HCT116 (cell line): ENCODE data around the gene ABHD11. TPM values are rescaled to one million over a fixed set of nuclear protein-coding genes. Genes with fewer than 3 reads are reported as not detected.
A peak's percentile ranks its signal among the peaks of the same experiment; 100 is the strongest.

Source experiments
- ATAC-seq: fragments of 200-7000 bp; cut with Tn5 transposase; 2 replicates; pipeline ENCODE4 v1.9.1; 2020; ENCODE audit warnings: mild to moderate bottlenecking, moderate library complexity
- BruUV-seq: library from RNA; stranded (reverse); fragments of 400-500 nt; replicated peaks from 2 replicates; lab custom pipeline; 2021; lab: Mats Ljungman, UMichigan
- CTCF ChIA-PET: fragments of 300-600 bp; sonication (Branson Sonifier 250); formaldehyde crosslinking; loops from one replicate; lab custom pipeline; 2021; ENCODE audit warnings: antibody characterized with exemption; lab: Charles Lee
- POLR2A ChIA-PET: fragments of 300-600, 350-600 bp; sonication (Branson Sonifier 250); formaldehyde crosslinking; loops from one replicate; lab custom pipeline; 2021; ENCODE audit warnings: antibody characterized with exemption; lab: Charles Lee
- RAD21 ChIA-PET, 2 experiments: fragments of 300-600 bp; sonication (Branson Sonifier 250); formaldehyde crosslinking; loops; one replicate each; lab custom pipeline; 2023; ENCODE audit warnings: low total read pairs in 2 of 2; ENCODE audit not compliant: uncharacterized antibody in 2 of 2, unreplicated experiment in 2 of 2, low non-redundant PET in 1 of 2; lab: Charles Lee
- DNase-seq: peaks from one replicate; pipeline ENCODE4 v3.0.0-alpha.2; 2010; ENCODE audit warnings: low read depth, low spot score
- H2AFZ ChIP-seq: fragments of 200-600 bp; shearing (Covaris generic), sonication (generic); 2 replicates; pipeline ENCODE4 v1.6.1; 2017; ENCODE audit warnings: low read depth, mixed run types, mixed read lengths, antibody characterized with exemption, low read length; ENCODE audit not compliant: poor library complexity, severe bottlenecking
- H3K27ac ChIP-seq: 2 replicates; pipeline ENCODE4 v1.5.1; 2012; ENCODE audit warnings: low read depth, low read length
- H3K27me3 ChIP-seq: fragments of 200-600 bp; sonication (generic); 2 replicates; pipeline ENCODE4 v1.6.1; 2016; ENCODE audit warnings: mixed run types, low read length, mixed read lengths; ENCODE audit not compliant: insufficient read depth
- H3K36me3 ChIP-seq, 2 experiments: fragments of 200-500 bp in 1 of 2; fragments of 200-600 bp in 1 of 2; sonication (Bioruptor generic) in 1 of 2; sonication (generic) in 1 of 2; 2 replicates each; pipeline versions ENCODE4 v1.5.1 to v1.6.1; 2014 to 2016; ENCODE audit warnings: low read length in 2 of 2, inconsistent platforms in 1 of 2, mixed read lengths in 1 of 2, mixed run types in 1 of 2; ENCODE audit not compliant: insufficient read depth in 2 of 2, control insufficient read depth in 1 of 2
- H3K4me1 ChIP-seq, 2 experiments: fragments of 200-600 bp in 1 of 2; sonication (generic) in 1 of 2; 2 replicates each; pipeline versions ENCODE4 v1.5.1 to v1.6.1; 2012 to 2017; ENCODE audit warnings: low read length in 2 of 2, inconsistent platforms in 1 of 2, mild to moderate bottlenecking in 1 of 2, mixed read lengths in 1 of 2, mixed run types in 1 of 2, moderate library complexity in 1 of 2; ENCODE audit not compliant: insufficient read depth in 2 of 2, control insufficient read depth in 1 of 2
- H3K4me2 ChIP-seq: fragments of 200-600 bp; sonication (generic); 2 replicates; pipeline ENCODE4 v1.6.1; 2017; ENCODE audit warnings: mixed run types, low read length, mixed read lengths
- H3K4me3 ChIP-seq, 2 experiments: fragments of 200-600 bp in 1 of 2; sonication (generic) in 1 of 2; replicated peaks in 1 of 2; 2 replicates each; pipeline ENCODE4 v1.5.1; 2011 to 2016; ENCODE audit warnings: low read length in 2 of 2, control low read depth in 1 of 2, low read depth in 1 of 2, mild to moderate bottlenecking in 1 of 2, mixed read lengths in 1 of 2, mixed run types in 1 of 2
- H3K79me2 ChIP-seq: fragments of 200-600 bp; sonication (generic); 2 replicates; pipeline ENCODE4 v1.6.1; 2017; ENCODE audit warnings: mild to moderate bottlenecking, mixed run types, low read length, moderate library complexity, mixed read lengths; ENCODE audit not compliant: insufficient read depth
- H3K9ac ChIP-seq: fragments of 200-600 bp; sonication (generic); 2 replicates; pipeline ENCODE4 v1.6.1; 2016; ENCODE audit warnings: low read length, mixed read lengths
- H3K9me2 ChIP-seq: fragments of 200-600 bp; sonication (generic), shearing (Covaris generic); 2 replicates; pipeline ENCODE4 v1.6.1; 2017; ENCODE audit warnings: mixed run types, mild to moderate bottlenecking, moderate library complexity; ENCODE audit not compliant: insufficient read depth
- H3K9me3 ChIP-seq, 2 experiments: fragments of 200-500 bp in 1 of 2; fragments of 200-600 bp in 1 of 2; sonication (Bioruptor generic) in 1 of 2; sonication (generic) in 1 of 2; 2 replicates each; pipeline ENCODE4 v1.6.1; 2014 to 2017; ENCODE audit warnings: low read length in 2 of 2, mixed read lengths in 2 of 2, inconsistent platforms in 1 of 2, low read depth in 1 of 2, mild to moderate bottlenecking in 1 of 2, mixed run types in 1 of 2, moderate library complexity in 1 of 2; ENCODE audit not compliant: control insufficient read depth in 1 of 2, insufficient read depth in 1 of 2
- H4K20me1 ChIP-seq: fragments of 200-600 bp; sonication (generic), shearing (Covaris generic); 2 replicates; pipeline ENCODE4 v1.6.1; 2017; ENCODE audit warnings: mixed run types, mild to moderate bottlenecking, moderate library complexity; ENCODE audit not compliant: insufficient read depth
- EGR1 ChIP-seq: IDR thresholded peaks from 2 replicates; pipeline ENCODE4 v1.6.1; 2012; ENCODE audit warnings: low read depth
- FOSL1 ChIP-seq: IDR thresholded peaks from 2 replicates; pipeline ENCODE4 v1.6.1; 2012; ENCODE audit warnings: low read depth
- JUND ChIP-seq: IDR thresholded peaks from 2 replicates; pipeline ENCODE4 v1.6.1; 2012
- MAX ChIP-seq: IDR thresholded peaks from 2 replicates; pipeline ENCODE4 v1.6.1; 2012
- POLR2A ChIP-seq: IDR thresholded peaks from 2 replicates; pipeline ENCODE4 v1.7.0; 2011; ENCODE audit warnings: borderline replicate concordance; ENCODE audit not compliant: insufficient read depth, insufficient read length; ENCODE audit errors: extremely low read depth
- YY1 ChIP-seq: IDR thresholded peaks from 2 replicates; pipeline ENCODE4 v1.6.1; 2011; ENCODE audit warnings: low read length, low read depth, moderate library complexity, mild to moderate bottlenecking; ENCODE audit not compliant: insufficient replicate concordance; ENCODE audit errors: extremely low read depth
- ZFX ChIP-seq: fragments of 450-650 bp; IDR thresholded peaks from 2 replicates; pipeline ENCODE4 v1.6.1; 2017
- intact Hi-C: fragments of 100-400 bp; cut with micrococcal nuclease; formaldehyde crosslinking; loops from 2 replicates; pipeline ENCODE4 v1.10.0; 2022
- total RNA-seq: library from RNA; stranded (reverse); gene quantifications from one replicate; pipeline ENCODE4 v1.2.1, GENCODE V29; 2021; ENCODE audit not compliant: unreplicated experiment
- TF ChIP-seq, protein P1 (sequence below), 3 experiments: fragments of 200-600 bp in 1 of 3; sonication (generic) in 1 of 3; IDR thresholded peaks in 2 of 3; conservative IDR thresholded peaks in 1 of 3; 2 replicates each; pipeline ENCODE4 v1.5.1; 2012 to 2017; ENCODE audit warnings: low read depth in 2 of 3, low read length in 2 of 3, antibody characterized with exemption in 1 of 3, borderline replicate concordance in 1 of 3, control low read depth in 1 of 3, mild to moderate bottlenecking in 1 of 3, mixed read lengths in 1 of 3, mixed run types in 1 of 3, moderate library complexity in 1 of 3; ENCODE audit not compliant: insufficient read depth in 1 of 3
- TF ChIP-seq, protein P2 (sequence below): IDR thresholded peaks from 2 replicates; pipeline ENCODE4 v1.6.1; 2011; ENCODE audit warnings: mild to moderate bottlenecking, low read length, moderate library complexity; ENCODE audit not compliant: insufficient replicate concordance; ENCODE audit errors: extremely low read depth

The ABHD11 gene
- total RNA-seq, 1 experiment from 2014 or later = 69.8 TPM

- Histone ChIP-seq H3K27ac (peak overlapping the region; percentile 92), H3K79me2 (peaks cover 30% of the 10 kb centered on the region; the same call in 1 of the 2 replicates), H3K9me3 (no peaks in the 10 kb centered on the region), H3K4me2 (peak overlapping the region; percentile 79), H4K20me1 (no peaks in the 10 kb centered on the region), H3K9me2 (no peaks in the 10 kb centered on the region), H3K4me1 (peaks cover 40 to 75% of the 10 kb centered on the region in 2 experiments), H2AFZ (no peak overlapping the region), H3K9ac (peak overlapping the region; percentile 58), H3K36me3 (peaks cover 16 to 35% of the 10 kb centered on the region in 2 experiments; a peak in 3 of 4 replicates), H3K4me3 (no peak overlapping the region), H3K27me3 (no peaks in the 10 kb centered on the region)
- no TSS peak for BruUV-seq
- ATAC-seq (no peak), DNase-seq (no peak)
- intact Hi-C loops = no loop called here
- TF ChIP-seq EGR1 = no peak
- no peak for TF ChIP-seq JUND
- POLR2A ChIA-PET = interaction anchor here (1.3 to 2.1 kb wide), 2 partner anchors 10 to 11 kb away, joined by 9 to 17 read pairs; no protein-coding TSS in a partner anchor
- CTCF ChIA-PET = interaction anchor here (1.9 to 2.1 kb wide), 2 partner anchors 14 to 98 kb away, joined by 6 to 14 read pairs; partner anchors contain the start of gene STX1A
- RAD21 ChIA-PET = interaction anchor here in 1 of 2 experiments (0.6 kb wide), 1 partner anchor 10 kb away, joined by 3 read pairs; no protein-coding TSS in a partner anchor
Measured at GRCh38 chr7:73705551-73705920, 33.1 kb downstream of the ABHD11 start.

- RAD21 ChIA-PET = interaction anchor here in 1 of 2 experiments (0.6 kb wide), 1 partner anchor 11 kb away, joined by 3 read pairs; no protein-coding TSS in a partner anchor
- Histone ChIP-seq H3K9me3 (no peaks in the 10 kb centered on the region), H3K27ac (peak overlapping the region; percentile 92; the same call in 1 of the 2 replicates), H3K9ac (peak overlapping the region; percentile 58), H3K4me3 (no peak overlapping the region), H3K4me1 (peaks cover 40 to 73% of the 10 kb centered on the region in 2 experiments), H3K79me2 (peaks cover 25% of the 10 kb centered on the region; the same call in 1 of the 2 replicates), H3K27me3 (no peaks in the 10 kb centered on the region), H3K9me2 (no peaks in the 10 kb centered on the region), H3K4me2 (peak overlapping the region; percentile 79), H2AFZ (no peak overlapping the region), H3K36me3 (peaks cover 17 to 38% of the 10 kb centered on the region in 2 experiments; a peak in 3 of 4 replicates), H4K20me1 (no peaks in the 10 kb centered on the region)
- DNase-seq (no peak), ATAC-seq (no peak)
- BruUV-seq = no TSS peak
- intact Hi-C loops = no loop called here
- CTCF ChIA-PET = interaction anchor here (2.1 kb wide), 1 partner anchor 15 kb away, joined by 6 read pairs; the partner anchor contains the start of gene STX1A
- no peak for TF ChIP-seq MAX
- TF ChIP-seq EGR1 = no peak
- TF ChIP-seq ZFX = no peak
- no peak for TF ChIP-seq YY1
- no peak for TF ChIP-seq FOSL1
- TF ChIP-seq POLR2A = no peak
- TF ChIP-seq, protein P1, sequence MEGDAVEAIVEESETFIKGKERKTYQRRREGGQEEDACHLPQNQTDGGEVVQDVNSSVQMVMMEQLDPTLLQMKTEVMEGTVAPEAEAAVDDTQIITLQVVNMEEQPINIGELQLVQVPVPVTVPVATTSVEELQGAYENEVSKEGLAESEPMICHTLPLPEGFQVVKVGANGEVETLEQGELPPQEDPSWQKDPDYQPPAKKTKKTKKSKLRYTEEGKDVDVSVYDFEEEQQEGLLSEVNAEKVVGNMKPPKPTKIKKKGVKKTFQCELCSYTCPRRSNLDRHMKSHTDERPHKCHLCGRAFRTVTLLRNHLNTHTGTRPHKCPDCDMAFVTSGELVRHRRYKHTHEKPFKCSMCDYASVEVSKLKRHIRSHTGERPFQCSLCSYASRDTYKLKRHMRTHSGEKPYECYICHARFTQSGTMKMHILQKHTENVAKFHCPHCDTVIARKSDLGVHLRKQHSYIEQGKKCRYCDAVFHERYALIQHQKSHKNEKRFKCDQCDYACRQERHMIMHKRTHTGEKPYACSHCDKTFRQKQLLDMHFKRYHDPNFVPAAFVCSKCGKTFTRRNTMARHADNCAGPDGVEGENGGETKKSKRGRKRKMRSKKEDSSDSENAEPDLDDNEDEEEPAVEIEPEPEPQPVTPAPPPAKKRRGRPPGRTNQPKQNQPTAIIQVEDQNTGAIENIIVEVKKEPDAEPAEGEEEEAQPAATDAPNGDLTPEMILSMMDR (IDR thresholded peaks at IDR 0.05 in 2 of 3, conservative IDR thresholded peaks at IDR 0.05 in 1 of 3; ENCODE audit: borderline replicate concordance in 1 of 3, insufficient read depth in 1 of 3, low read depth in 2 of 3, low read length in 2 of 3) = no peak
- TF ChIP-seq, protein P2, sequence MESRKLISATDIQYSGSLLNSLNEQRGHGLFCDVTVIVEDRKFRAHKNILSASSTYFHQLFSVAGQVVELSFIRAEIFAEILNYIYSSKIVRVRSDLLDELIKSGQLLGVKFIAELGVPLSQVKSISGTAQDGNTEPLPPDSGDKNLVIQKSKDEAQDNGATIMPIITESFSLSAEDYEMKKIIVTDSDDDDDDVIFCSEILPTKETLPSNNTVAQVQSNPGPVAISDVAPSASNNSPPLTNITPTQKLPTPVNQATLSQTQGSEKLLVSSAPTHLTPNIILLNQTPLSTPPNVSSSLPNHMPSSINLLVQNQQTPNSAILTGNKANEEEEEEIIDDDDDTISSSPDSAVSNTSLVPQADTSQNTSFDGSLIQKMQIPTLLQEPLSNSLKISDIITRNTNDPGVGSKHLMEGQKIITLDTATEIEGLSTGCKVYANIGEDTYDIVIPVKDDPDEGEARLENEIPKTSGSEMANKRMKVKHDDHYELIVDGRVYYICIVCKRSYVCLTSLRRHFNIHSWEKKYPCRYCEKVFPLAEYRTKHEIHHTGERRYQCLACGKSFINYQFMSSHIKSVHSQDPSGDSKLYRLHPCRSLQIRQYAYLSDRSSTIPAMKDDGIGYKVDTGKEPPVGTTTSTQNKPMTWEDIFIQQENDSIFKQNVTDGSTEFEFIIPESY = no peak
- POLR2A ChIA-PET = interaction anchor here (0.6 to 1.3 kb wide), 2 partner anchors 12 to 643 kb away, joined by 3 to 9 read pairs; no protein-coding TSS in a partner anchor
Measured at GRCh38 chr7:73704640-73705550, 33.7 kb downstream of the ABHD11 start.
